Stimulated activated CD4-positive, alpha-beta T cell treated with anti-CD3 and anti-CD28 coated beads, Interleukin-12 subunit alpha, Interleukin-12 subunit beta, amount 100 ng/mL, for 4 hours (primary cell): ENCODE results near the gene ENTPD5.
"Not testable (repeated sequence)": the region's sequence is repeated elsewhere in the genome, so short reads cannot be mapped to it uniquely, and the experiment has no call there.

ENCODE experiments used
- DNase-seq: peaks from one replicate; pipeline ENCODE4 v3.0.0-alpha.2; 2020

ENTPD5 gene

GRCh38 chr14:73942180-73942579 lies 76.9 kb downstream of the ENTPD5 start:
- no peak for DNase-seq

GRCh38 chr14:73937012-73937411 lies 82.1 kb downstream of the ENTPD5 start:
- DNase-seq: no peak

GRCh38 chr14:73936548-73936947 lies 82.5 kb downstream of the ENTPD5 start:
- no peak for DNase-seq

- DNase-seq: no peak
Measured at GRCh38 chr14:73935666-73936065, 83.4 kb downstream of the ENTPD5 start.

GRCh38 chr14:73924337-73924736 lies 94.8 kb downstream of the ENTPD5 start:
- no peak for DNase-seq

- DNase-seq: not testable (repeated sequence)
Measured at GRCh38 chr14:73919457-73919856, 99.6 kb downstream of the ENTPD5 start.

GRCh38 chr14:73916324-73916723 lies 102.8 kb downstream of the ENTPD5 start:
- no peak for DNase-seq

GRCh38 chr14:73913256-73913655 lies 105.8 kb downstream of the ENTPD5 start:
- DNase-seq: no peak

- no peak for DNase-seq
Measured at GRCh38 chr14:73909681-73910080, 109.4 kb downstream of the ENTPD5 start.
